LNCaP clone FGC (cell line): ENCODE measurements around the gene ARID5B.

Source experiments
- DNase-seq: peaks from one replicate; pipeline ENCODE4 v3.0.0-alpha.2; 2011; ENCODE audit warnings: low read depth
- H3K4me3 ChIP-seq: 2 replicates; pipeline ENCODE4 v1.5.1; 2011; ENCODE audit warnings: mild to moderate bottlenecking, low read depth, low read length, control low read depth
- TF ChIP-seq, protein P1 (sequence below): IDR thresholded peaks from 2 replicates; pipeline ENCODE4 v1.5.1; 2012; ENCODE audit warnings: mild to moderate bottlenecking; ENCODE audit not compliant: control insufficient read depth, insufficient read depth; ENCODE audit errors: extremely low read depth

The ARID5B gene

GRCh38 chr10:61888744-61889143 lies 12.8 kb upstream of the ARID5B start:
- no peak for DNase-seq
- H3K4me3 ChIP-seq, result no peak overlapping the region
- TF ChIP-seq, protein P1, sequence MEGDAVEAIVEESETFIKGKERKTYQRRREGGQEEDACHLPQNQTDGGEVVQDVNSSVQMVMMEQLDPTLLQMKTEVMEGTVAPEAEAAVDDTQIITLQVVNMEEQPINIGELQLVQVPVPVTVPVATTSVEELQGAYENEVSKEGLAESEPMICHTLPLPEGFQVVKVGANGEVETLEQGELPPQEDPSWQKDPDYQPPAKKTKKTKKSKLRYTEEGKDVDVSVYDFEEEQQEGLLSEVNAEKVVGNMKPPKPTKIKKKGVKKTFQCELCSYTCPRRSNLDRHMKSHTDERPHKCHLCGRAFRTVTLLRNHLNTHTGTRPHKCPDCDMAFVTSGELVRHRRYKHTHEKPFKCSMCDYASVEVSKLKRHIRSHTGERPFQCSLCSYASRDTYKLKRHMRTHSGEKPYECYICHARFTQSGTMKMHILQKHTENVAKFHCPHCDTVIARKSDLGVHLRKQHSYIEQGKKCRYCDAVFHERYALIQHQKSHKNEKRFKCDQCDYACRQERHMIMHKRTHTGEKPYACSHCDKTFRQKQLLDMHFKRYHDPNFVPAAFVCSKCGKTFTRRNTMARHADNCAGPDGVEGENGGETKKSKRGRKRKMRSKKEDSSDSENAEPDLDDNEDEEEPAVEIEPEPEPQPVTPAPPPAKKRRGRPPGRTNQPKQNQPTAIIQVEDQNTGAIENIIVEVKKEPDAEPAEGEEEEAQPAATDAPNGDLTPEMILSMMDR, result no peak

GRCh38 chr10:61890430-61890829 lies 11.1 kb upstream of the ARID5B start:
- TF ChIP-seq, protein P1, result no peak
- DNase-seq, result no peak
- H3K4me3 ChIP-seq, result no peak overlapping the region

GRCh38 chr10:61890881-61891409 lies 10.6 kb upstream of the ARID5B start:
- TF ChIP-seq, protein P1, result no peak
- no peak for DNase-seq
- no peak overlapping the region for H3K4me3 ChIP-seq

DNA sequence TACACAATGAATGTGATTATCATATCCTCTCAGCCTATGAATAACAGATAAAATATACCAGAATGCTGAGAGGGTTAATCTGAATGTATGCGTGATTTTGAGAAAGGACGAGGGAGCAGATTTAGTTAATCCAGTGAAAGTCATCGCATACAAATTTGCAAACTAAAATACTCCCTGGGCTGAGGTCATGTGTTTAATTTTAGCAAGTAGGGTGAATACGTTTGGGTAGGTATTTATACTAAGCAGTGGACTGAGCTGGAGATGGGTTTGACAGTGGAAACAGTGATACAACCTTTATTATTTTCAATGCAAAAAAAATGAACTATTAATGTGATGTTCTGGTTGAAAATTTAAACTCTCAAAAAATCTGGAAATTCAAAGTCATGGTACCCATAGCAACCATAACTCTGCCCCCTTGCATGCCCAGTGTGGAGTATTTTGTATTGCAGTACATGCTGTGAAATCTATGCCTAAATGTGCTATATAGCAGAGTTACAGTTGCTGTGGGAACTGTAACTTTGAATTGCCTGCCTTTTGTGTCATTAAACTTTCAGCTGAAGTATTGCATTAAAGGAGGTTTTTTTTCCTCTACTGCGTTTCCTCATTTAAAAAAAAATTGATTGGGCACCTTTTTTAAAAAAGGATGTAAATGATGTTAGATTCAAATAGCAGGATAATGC lies 9.5 kb upstream of the ARID5B start:
- TF ChIP-seq, protein P1, result no peak
- no peak for DNase-seq
- no peak overlapping the region for H3K4me3 ChIP-seq

GRCh38 chr10:61892961-61893360 lies 8.5 kb upstream of the ARID5B start:
- no peak for DNase-seq
- no peak overlapping the region for H3K4me3 ChIP-seq
- TF ChIP-seq, protein P1, result no peak

DNA sequence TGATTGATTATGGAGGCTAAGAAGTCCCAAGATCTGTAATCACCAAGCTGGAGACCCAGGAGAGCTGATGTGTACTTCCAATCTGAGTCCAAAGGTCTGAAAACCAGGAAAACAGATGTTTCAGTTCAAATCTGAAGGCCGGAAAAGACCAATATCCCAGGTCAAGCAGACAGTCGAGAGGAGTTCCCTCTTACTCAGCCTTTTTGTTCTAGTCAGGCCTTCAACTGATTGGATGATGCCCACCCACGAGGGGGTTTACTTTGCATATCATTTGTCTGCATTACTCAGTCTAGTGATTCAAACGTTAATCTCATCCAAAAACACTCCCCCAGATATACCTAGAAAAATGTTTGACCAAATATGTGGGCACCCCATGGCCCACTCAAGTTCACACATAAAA lies 7.4 kb upstream of the ARID5B start:
- TF ChIP-seq, protein P1, result no peak

DNA sequence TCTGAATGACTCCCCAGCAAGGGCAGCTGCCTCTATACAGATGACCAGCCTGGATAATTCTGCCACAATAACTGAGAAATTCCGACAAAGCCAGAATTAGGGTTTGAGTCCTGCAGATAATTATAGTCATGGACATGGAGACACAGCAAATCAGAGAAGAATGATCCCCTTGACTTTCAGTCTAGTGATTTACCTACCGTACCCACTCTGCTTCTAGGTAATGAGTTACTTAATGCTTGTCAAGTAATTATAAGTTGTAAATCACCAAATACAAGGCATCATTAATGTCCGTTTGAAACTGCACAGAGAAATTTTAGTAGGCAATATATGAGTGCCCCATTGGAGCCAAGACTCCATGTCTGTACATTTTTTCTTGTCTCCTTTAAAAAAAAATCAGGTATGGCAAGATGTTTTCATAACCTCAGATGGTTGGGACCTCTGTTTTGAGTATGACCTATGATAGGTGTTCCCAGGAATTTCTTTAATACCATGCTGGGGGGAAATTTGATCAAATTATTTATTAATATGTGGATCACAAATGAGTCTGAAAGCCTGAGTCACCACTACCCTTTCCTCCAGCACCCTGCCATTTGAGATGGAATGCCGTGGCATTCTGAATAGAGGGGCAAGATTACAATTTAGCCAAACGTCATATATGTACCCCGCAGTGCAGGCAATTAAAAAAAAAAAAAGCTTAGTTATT lies 5.5 kb upstream of the ARID5B start:
- DNase-seq, result no peak
- TF ChIP-seq, protein P1, result no peak
- H3K4me3 ChIP-seq, result no peak overlapping the region

More for the DNA sequence above, 7.4 kb upstream of the ARID5B start:
- DNase-seq, result no peak
- H3K4me3 ChIP-seq, result no peak overlapping the region
